GM18502 (cell line): ENCODE results near the gene CISD1.
"Not testable (repeated sequence)": the region's sequence is repeated elsewhere in the genome, so short reads cannot be mapped to it uniquely, and the experiment has no call there.

Experiments
- ATAC-seq: cut with Tn5 transposase; IDR thresholded peaks from one replicate; pipeline ENCODE4 v1.9.1; 2021; ENCODE audit warnings: mild to moderate bottlenecking; ENCODE audit not compliant: unreplicated experiment, poor library complexity

Gene CISD1

GRCh38 chr10:58268946-58269781, at the start of gene CISD1:
Gene CISD1, plus strand, starts transcription at chr10:58269162. Its CDS starts 112 bp downstream, at chr10:58269274.
- ATAC-seq = peak; percentile 68

- ATAC-seq = no peak
Observed at GRCh38 chr10:58219875-58220274, 49.1 kb upstream of the CISD1 start.

- ATAC-seq = no peak
Observed at GRCh38 chr10:58220769-58221451, 48.1 kb upstream of the CISD1 start.

- ATAC-seq = no peak
Observed at GRCh38 chr10:58225654-58226053, 43.3 kb upstream of the CISD1 start.

GRCh38 chr10:58229856-58230255, 39.1 kb upstream of the CISD1 start:
- ATAC-seq = not testable (repeated sequence)

- ATAC-seq = no peak
Observed at GRCh38 chr10:58237014-58237834, 31.7 kb upstream of the CISD1 start.

GRCh38 chr10:58239561-58240169, 29.3 kb upstream of the CISD1 start:
- ATAC-seq = no peak

- no peak for ATAC-seq
Observed at GRCh38 chr10:58240531-58240930, 28.4 kb upstream of the CISD1 start.

GRCh38 chr10:58241346-58241745, 27.6 kb upstream of the CISD1 start:
- no peak for ATAC-seq

- ATAC-seq = no peak
Observed at GRCh38 chr10:58243269-58243668, 25.7 kb upstream of the CISD1 start.

GRCh38 chr10:58243801-58244200, 25.2 kb upstream of the CISD1 start:
- ATAC-seq = not testable (repeated sequence)

GRCh38 chr10:58244242-58244641, 24.7 kb upstream of the CISD1 start:
- ATAC-seq = not testable (repeated sequence)

GRCh38 chr10:58244666-58245065, 24.3 kb upstream of the CISD1 start:
- not testable (repeated sequence) for ATAC-seq

- ATAC-seq = no peak
Observed at GRCh38 chr10:58253184-58253583, 15.8 kb upstream of the CISD1 start.

- ATAC-seq = no peak
Observed at GRCh38 chr10:58254644-58255043, 14.3 kb upstream of the CISD1 start.

GRCh38 chr10:58256013-58256780, 12.8 kb upstream of the CISD1 start:
- ATAC-seq = not testable (repeated sequence)

- no peak for ATAC-seq
Observed at GRCh38 chr10:58258977-58259692, 9.8 kb upstream of the CISD1 start.

GRCh38 chr10:58260334-58260733, 8.6 kb upstream of the CISD1 start:
- ATAC-seq = no peak

GRCh38 chr10:58262766-58263165, 6.2 kb upstream of the CISD1 start:
- no peak for ATAC-seq
